PC-3 (cell line): Measurements from ENCODE around the gene EIF4E. TPM values are rescaled to one million over a fixed set of nuclear protein-coding genes. Genes with fewer than 3 reads are reported as not detected.

ENCODE experiments used
- ATAC-seq: fragments of 200-7000 bp; cut with Tn5 transposase; 2 replicates; pipeline ENCODE4 v1.9.1; 2020; ENCODE audit warnings: mild to moderate bottlenecking, moderate library complexity
- BruUV-seq: library from RNA; stranded (reverse); fragments of 400-500 nt; replicated peaks from 2 replicates; lab custom pipeline; 2021; lab: Mats Ljungman, UMichigan
- CTCF ChIA-PET: fragments of 300-600 bp; sonication (Branson Sonifier 250); formaldehyde crosslinking; loops from one replicate; lab custom pipeline; 2022; ENCODE audit warnings: antibody characterized with exemption; lab: Charles Lee
- POLR2A ChIA-PET: fragments of 300-600 bp; sonication (Branson Sonifier 250); formaldehyde crosslinking; loops from one replicate; lab custom pipeline; 2022; ENCODE audit warnings: antibody characterized with exemption; ENCODE audit not compliant: unreplicated experiment; lab: Charles Lee
- DNase-seq: peaks from one replicate; pipeline ENCODE4 v3.0.0-alpha.2; 2015
- H2AFZ ChIP-seq: fragments of 300-600 bp; sonication (generic); 2 replicates; pipeline ENCODE4 v1.6.0; 2016; ENCODE audit warnings: antibody characterized with exemption, low read length
- H3F3A ChIP-seq: fragments of 300-600 bp; sonication (generic); one replicate; pipeline ENCODE4 v1.6.0; 2017; ENCODE audit warnings: antibody characterized with exemption, low read length, control low read depth, mild to moderate bottlenecking; ENCODE audit not compliant: unreplicated experiment
- H3K27ac ChIP-seq: fragments of 300-600 bp; sonication (generic); 2 replicates; pipeline ENCODE4 v1.5.1; 2016; ENCODE audit warnings: mild to moderate bottlenecking, low read length
- H3K27me3 ChIP-seq: fragments of 300-600 bp; sonication (generic); 2 replicates; pipeline ENCODE4 v1.6.1; 2016; ENCODE audit warnings: low read length, mixed read lengths
- H3K36me3 ChIP-seq: fragments of 300-600 bp; sonication (generic); 2 replicates; pipeline ENCODE4 v1.6.1; 2016; ENCODE audit warnings: low read depth, mixed run types, low read length, mixed read lengths
- H3K4me1 ChIP-seq: fragments of 300-600 bp; sonication (generic); 2 replicates; pipeline ENCODE4 v1.5.1; 2016; ENCODE audit warnings: low read length; ENCODE audit not compliant: insufficient read depth
- H3K4me2 ChIP-seq: fragments of 300-600 bp; sonication (generic); 2 replicates; pipeline ENCODE4 v1.6.0; 2016; ENCODE audit warnings: low read length
- H3K4me3 ChIP-seq: fragments of 300-600 bp; sonication (generic); 2 replicates; pipeline ENCODE4 v1.5.1; 2016; ENCODE audit warnings: mild to moderate bottlenecking, low read length, mixed read lengths
- H3K79me2 ChIP-seq: fragments of 300-600 bp; sonication (generic); 2 replicates; pipeline ENCODE4 v1.6.1; 2017; ENCODE audit warnings: low read length, mixed read lengths
- H3K9ac ChIP-seq: fragments of 300-600 bp; sonication (generic); 2 replicates; pipeline ENCODE4 v1.6.0; 2016; ENCODE audit warnings: mild to moderate bottlenecking, low read length
- H3K9me2 ChIP-seq: fragments of 300-600 bp; sonication (generic); replicated peaks from 2 replicates; pipeline ENCODE4 v1.6.1; 2016; ENCODE audit warnings: mixed run types, low read length, mixed read lengths
- H3K9me3 ChIP-seq: fragments of 300-600 bp; sonication (generic); 2 replicates; pipeline ENCODE4 v1.6.1; 2016; ENCODE audit warnings: low read length, mixed read lengths
- H4K20me1 ChIP-seq: fragments of 300-600 bp; sonication (generic); 2 replicates; pipeline ENCODE4 v1.6.1; 2016; ENCODE audit warnings: low read length, mixed read lengths
- CTCF ChIP-seq: fragments of 300-600 bp; sonication (generic); conservative IDR thresholded peaks from 2 replicates; pipeline ENCODE4 v1.5.1; 2017; ENCODE audit warnings: antibody characterized with exemption, low read depth, mild to moderate bottlenecking, low read length
- EZH2 ChIP-seq: fragments of 300-600 bp; sonication (generic); IDR thresholded peaks from one replicate; pipeline ENCODE4 v1.6.1; 2017; ENCODE audit warnings: antibody characterized with exemption, mild to moderate bottlenecking, low read length; ENCODE audit not compliant: unreplicated experiment
- EZH2phosphoT487 ChIP-seq: fragments of 300-600 bp; sonication (generic); IDR thresholded peaks from 2 replicates; pipeline ENCODE4 v1.6.1; 2018; ENCODE audit warnings: mild to moderate bottlenecking, antibody characterized with exemption, low read length, borderline replicate concordance
- intact Hi-C: fragments of 100-400 bp; cut with micrococcal nuclease; formaldehyde crosslinking; loops from 2 replicates; pipeline ENCODE4 v1.9.0; 2023
- total RNA-seq: library from RNA; depleted of rRNA; stranded (reverse); fragments of >200 nt; gene quantifications from 2 replicates; pipeline ENCODE4 v1.2.3, GENCODE V29; 2014

The EIF4E gene
- total RNA-seq, 1 experiment from 2014 or later: 134 TPM

- H3K9me2 ChIP-seq: no peaks in the 10 kb centered on the region
- no peaks in the 10 kb centered on the region for H3F3A ChIP-seq
- DNase-seq: no peak
- no peak for ATAC-seq
- peaks cover 13% of the 10 kb centered on the region; the same call in 1 of the 2 replicates for H3K4me1 ChIP-seq
- no peak overlapping the region for H3K4me2 ChIP-seq
- no peak overlapping the region for H2AFZ ChIP-seq
- no peaks in the 10 kb centered on the region for H3K79me2 ChIP-seq
- H3K9ac ChIP-seq: no peak overlapping the region
- no peaks in the 10 kb centered on the region for H3K27me3 ChIP-seq
- CTCF ChIA-PET: no interaction called here
- no peak overlapping the region for H3K27ac ChIP-seq
- intact Hi-C loops: no loop called here
- no peaks in the 10 kb centered on the region for H3K36me3 ChIP-seq
- no TSS peak for BruUV-seq
- H4K20me1 ChIP-seq: no peaks in the 10 kb centered on the region
- TF ChIP-seq CTCF: no peak
- TF ChIP-seq EZH2phosphoT487: no peak
- TF ChIP-seq EZH2: no peak
- H3K4me3 ChIP-seq: no peak overlapping the region
- no peaks in the 10 kb centered on the region for H3K9me3 ChIP-seq
- POLR2A ChIA-PET: no interaction called here
Measured at GRCh38 chr4:98867648-98868047, 61.3 kb downstream of the EIF4E start.

GRCh38 chr4:98865059-98865458, 63.9 kb downstream of the EIF4E start:
- Histone ChIP-seq H3K9ac (no peak overlapping the region), H3K9me2 (no peaks in the 10 kb centered on the region), H3K27ac (peak overlapping the region; percentile 67; the same call in 1 of the 2 replicates), H3K4me2 (no peak overlapping the region; the same call in 1 of the 2 replicates), H3K4me3 (no peak overlapping the region), H3F3A (no peaks in the 10 kb centered on the region), H3K9me3 (no peaks in the 10 kb centered on the region), H3K27me3 (no peaks in the 10 kb centered on the region), H3K4me1 (peaks cover 13% of the 10 kb centered on the region; the same call in 1 of the 2 replicates), H3K36me3 (no peaks in the 10 kb centered on the region), H3K79me2 (no peaks in the 10 kb centered on the region), H4K20me1 (no peaks in the 10 kb centered on the region), H2AFZ (no peak overlapping the region)
- no peak for DNase-seq
- CTCF ChIA-PET: no interaction called here
- no peak for ATAC-seq
- POLR2A ChIA-PET: no interaction called here
- no TSS peak for BruUV-seq
- intact Hi-C loops: no loop called here
- TF ChIP-seq EZH2phosphoT487 (no peak), CTCF (no peak), EZH2 (no peak)

- no TSS peak for BruUV-seq
- Histone ChIP-seq H3F3A (no peaks in the 10 kb centered on the region), H3K9ac (no peak overlapping the region; the same call in 1 of the 2 replicates), H3K27ac (peak overlapping the region; percentile 67), H3K9me3 (no peaks in the 10 kb centered on the region), H3K36me3 (no peaks in the 10 kb centered on the region), H4K20me1 (no peaks in the 10 kb centered on the region), H3K4me1 (peaks cover 13% of the 10 kb centered on the region; the same call in 1 of the 2 replicates), H3K79me2 (no peaks in the 10 kb centered on the region), H3K27me3 (no peaks in the 10 kb centered on the region), H2AFZ (no peak overlapping the region; the same call in 1 of the 2 replicates), H3K9me2 (no peaks in the 10 kb centered on the region), H3K4me3 (no peak overlapping the region), H3K4me2 (peak overlapping the region; percentile 54)
- intact Hi-C loops: no loop called here
- POLR2A ChIA-PET: no interaction called here
- DNase-seq (peak; percentile 77), ATAC-seq (peak; percentile 59)
- CTCF ChIA-PET: no interaction called here
- TF ChIP-seq CTCF: no peak
- no peak for TF ChIP-seq EZH2phosphoT487
- no peak for TF ChIP-seq EZH2
Measured at GRCh38 chr4:98864560-98864959, 64.4 kb downstream of the EIF4E start.
